Limb (tissue), 2 donors: Measurements from ENCODE around the gene KRTAP9-7.

Experiments used
- DNase-seq, 2 donors: peaks; one replicate each; pipeline ENCODE4 v3.0.0-alpha.2; 2016; ENCODE audit errors: extremely low spot score in 2 of 2

Gene KRTAP9-7

GRCh38 chr17:41322094-41322902 is 46.8 kb downstream of the KRTAP9-7 start:
- peak in 1 of 2 donors; percentile 58 for DNase-seq

- no peak for DNase-seq
These were observed 47.7 kb downstream of the KRTAP9-7 start for GRCh38 chr17:41322903-41323895.

- no peak for DNase-seq
These were observed 48.9 kb downstream of the KRTAP9-7 start for GRCh38 chr17:41324180-41325075.

GRCh38 chr17:41325126-41325525 is 49.6 kb downstream of the KRTAP9-7 start:
- no peak for DNase-seq

GRCh38 chr17:41325611-41326010 is 50.1 kb downstream of the KRTAP9-7 start:
- DNase-seq: no peak
